ENCODE results near the gene PTGDR2. TPM values are rescaled to one million over a fixed set of nuclear protein-coding genes. Genes with fewer than 3 reads are reported as not detected.

PTGDR2 gene
- total RNA-seq, 1 experiment from 2014 or later = 0.12 TPM

GRCh38 chr11:60872124-60872960 lies 16.6 kb upstream of the PTGDR2 start:
- TF ChIP-seq FOSL1 (IDR thresholded peaks at IDR 0.05; ENCODE audit: low read depth) (no peak), POLR2AphosphoS5 (IDR thresholded peaks at IDR 0.05; ENCODE audit: low read depth, low read length) (no peak), ATF3 (IDR thresholded peaks at IDR 0.05) (no peak), YY1 (IDR thresholded peaks at IDR 0.05; ENCODE audit: extremely low read depth, insufficient replicate concordance, low read depth, low read length) (no peak), SRF (IDR thresholded peaks at IDR 0.05; ENCODE audit: low read depth) (no peak), POLR2A (IDR thresholded peaks at IDR 0.05; ENCODE audit: borderline replicate concordance, extremely low read depth, insufficient read depth, insufficient read length) (no peak), EZH2 (IDR thresholded peaks at IDR 0.05) (no peak)
- Histone ChIP-seq H3K36me3 (ENCODE audit: control insufficient read depth in 1 of 2, insufficient read depth in 2 of 2, low read length in 2 of 2) (no peaks in the 10 kb centered on the region), H3K9me2 (ENCODE audit: insufficient read depth) (no peaks in the 10 kb centered on the region), H3K4me2 (ENCODE audit: low read length) (no peak overlapping the region), H3K27me3 (ENCODE audit: insufficient read depth, low read length) (no peaks in the 10 kb centered on the region), H3K4me3 (replicated peaks in 1 of 2; ENCODE audit: low read depth in 1 of 2, low read length in 2 of 2) (no peak overlapping the region), H3K9me3 (ENCODE audit: control insufficient read depth in 1 of 2, insufficient read depth in 1 of 2, low read depth in 1 of 2, low read length in 2 of 2) (no peaks in the 10 kb centered on the region), H3K9ac (ENCODE audit: low read length) (no peak overlapping the region), H3K27ac (ENCODE audit: low read depth, low read length) (no peak overlapping the region), H3K79me2 (ENCODE audit: insufficient read depth, low read length) (no peaks in the 10 kb centered on the region), H3K4me1 (ENCODE audit: control insufficient read depth in 1 of 2, insufficient read depth in 2 of 2, low read length in 2 of 2) (peaks cover 0 to 4% of the 10 kb centered on the region in 2 experiments; a peak in 2 of 4 replicates), H2AFZ (ENCODE audit: low read depth, low read length, poor library complexity, severe bottlenecking) (no peak overlapping the region), H4K20me1 (ENCODE audit: insufficient read depth) (no peaks in the 10 kb centered on the region)
- ChIA-PET RAD21 (ENCODE audit: low non-redundant PET in 1 of 2, low total read pairs in 2 of 2, uncharacterized antibody in 2 of 2, unreplicated experiment in 2 of 2) (no interaction called here), POLR2A (no interaction called here), CTCF (interaction anchor here (2.3 kb wide), 1 partner anchor 27 kb away, joined by 5 read pairs; no protein-coding TSS in a partner anchor)
- no TSS peak for BruUV-seq (replicated peaks)
- ATAC-seq (no peak), DNase-seq (ENCODE audit: low read depth, low spot score) (no peak)
- intact Hi-C loops (cut with micrococcal nuclease) = no loop called here

GRCh38 chr11:60871378-60872061 lies 15.8 kb upstream of the PTGDR2 start:
- BruUV-seq (replicated peaks) = no TSS peak
- no peak overlapping the region for H3K4me2 ChIP-seq (ENCODE audit: low read length)
- no peak for DNase-seq (ENCODE audit: low read depth, low spot score)
- H3K9ac ChIP-seq (ENCODE audit: low read length) = no peak overlapping the region
- H4K20me1 ChIP-seq (ENCODE audit: insufficient read depth) = no peaks in the 10 kb centered on the region
- peaks cover 0 to 4% of the 10 kb centered on the region in 2 experiments; a peak in 2 of 4 replicates for H3K4me1 ChIP-seq (ENCODE audit: control insufficient read depth in 1 of 2, insufficient read depth in 2 of 2, low read length in 2 of 2)
- ATAC-seq = peak; percentile 41; the same call in 1 of the 2 replicates
- RAD21 ChIA-PET (ENCODE audit: low non-redundant PET in 1 of 2, low total read pairs in 2 of 2, uncharacterized antibody in 2 of 2, unreplicated experiment in 2 of 2) = no interaction called here
- POLR2A ChIA-PET = no interaction called here
- no peaks in the 10 kb centered on the region for H3K9me3 ChIP-seq (ENCODE audit: control insufficient read depth in 1 of 2, insufficient read depth in 1 of 2, low read depth in 1 of 2, low read length in 2 of 2)
- no peak overlapping the region for H3K27ac ChIP-seq (ENCODE audit: low read depth, low read length)
- no peaks in the 10 kb centered on the region for H3K36me3 ChIP-seq (ENCODE audit: control insufficient read depth in 1 of 2, insufficient read depth in 2 of 2, low read length in 2 of 2)
- H3K9me2 ChIP-seq (ENCODE audit: insufficient read depth) = no peaks in the 10 kb centered on the region
- H2AFZ ChIP-seq (ENCODE audit: low read depth, low read length, poor library complexity, severe bottlenecking) = no peak overlapping the region
- CTCF ChIA-PET = interaction anchor here (2.3 kb wide), 1 partner anchor 28 kb away, joined by 5 read pairs; no protein-coding TSS in a partner anchor
- no peaks in the 10 kb centered on the region for H3K79me2 ChIP-seq (ENCODE audit: insufficient read depth, low read length)
- H3K4me3 ChIP-seq (replicated peaks in 1 of 2; ENCODE audit: low read depth in 1 of 2, low read length in 2 of 2) = no peak overlapping the region
- H3K27me3 ChIP-seq (ENCODE audit: insufficient read depth, low read length) = no peaks in the 10 kb centered on the region
- intact Hi-C loops (cut with micrococcal nuclease) = no loop called here
- TF ChIP-seq, protein P1, sequence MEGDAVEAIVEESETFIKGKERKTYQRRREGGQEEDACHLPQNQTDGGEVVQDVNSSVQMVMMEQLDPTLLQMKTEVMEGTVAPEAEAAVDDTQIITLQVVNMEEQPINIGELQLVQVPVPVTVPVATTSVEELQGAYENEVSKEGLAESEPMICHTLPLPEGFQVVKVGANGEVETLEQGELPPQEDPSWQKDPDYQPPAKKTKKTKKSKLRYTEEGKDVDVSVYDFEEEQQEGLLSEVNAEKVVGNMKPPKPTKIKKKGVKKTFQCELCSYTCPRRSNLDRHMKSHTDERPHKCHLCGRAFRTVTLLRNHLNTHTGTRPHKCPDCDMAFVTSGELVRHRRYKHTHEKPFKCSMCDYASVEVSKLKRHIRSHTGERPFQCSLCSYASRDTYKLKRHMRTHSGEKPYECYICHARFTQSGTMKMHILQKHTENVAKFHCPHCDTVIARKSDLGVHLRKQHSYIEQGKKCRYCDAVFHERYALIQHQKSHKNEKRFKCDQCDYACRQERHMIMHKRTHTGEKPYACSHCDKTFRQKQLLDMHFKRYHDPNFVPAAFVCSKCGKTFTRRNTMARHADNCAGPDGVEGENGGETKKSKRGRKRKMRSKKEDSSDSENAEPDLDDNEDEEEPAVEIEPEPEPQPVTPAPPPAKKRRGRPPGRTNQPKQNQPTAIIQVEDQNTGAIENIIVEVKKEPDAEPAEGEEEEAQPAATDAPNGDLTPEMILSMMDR (IDR thresholded peaks at IDR 0.05 in 2 of 3, conservative IDR thresholded peaks at IDR 0.05 in 1 of 3; ENCODE audit: borderline replicate concordance in 1 of 3, insufficient read depth in 1 of 3, low read depth in 2 of 3, low read length in 2 of 3) = 0 out of 6 replicates have a peak, but pooled peaks of 1 of the 3 experiments have one; percentile 2
- TF ChIP-seq JUND (IDR thresholded peaks at IDR 0.05) (no peak), ZNF274 (IDR thresholded peaks at IDR 0.05; ENCODE audit: low read depth, low read length) (no peak), POLR2AphosphoS5 (IDR thresholded peaks at IDR 0.05; ENCODE audit: low read depth, low read length) (no peak), SRF (IDR thresholded peaks at IDR 0.05; ENCODE audit: low read depth) (no peak), EGR1 (IDR thresholded peaks at IDR 0.05; ENCODE audit: low read depth) (no peak), SIN3A (IDR thresholded peaks at IDR 0.05; ENCODE audit: low read depth) (no peak), RAD21 (IDR thresholded peaks at IDR 0.05; ENCODE audit: low read depth) (no peak)

Measured in HCT116 (cell line).